Osteoblast (primary cell): ENCODE results near the gene FGF1. TPM values are rescaled to one million over a fixed set of nuclear protein-coding genes. Genes with fewer than 3 reads are reported as not detected.

Source experiments
- DNase-seq: peaks from one replicate; pipeline ENCODE4 v3.0.0; 2011; ENCODE audit warnings: low spot score, mixed read lengths; ENCODE audit not compliant: insufficient read length; ENCODE audit errors: missing footprints
- H2AFZ ChIP-seq: 2 replicates; pipeline ENCODE4 v1.6.0; 2011; ENCODE audit warnings: mild to moderate bottlenecking, low read length
- H3K27ac ChIP-seq: 2 replicates; pipeline ENCODE4 v1.5.1; 2011; ENCODE audit warnings: mild to moderate bottlenecking, low read depth, low read length, moderate library complexity
- H3K27me3 ChIP-seq: 2 replicates; pipeline ENCODE4 v1.6.0; 2012; ENCODE audit warnings: mild to moderate bottlenecking, control low read depth, inconsistent platforms, low read length, moderate library complexity; ENCODE audit not compliant: insufficient read depth
- H3K36me3 ChIP-seq: 2 replicates; pipeline ENCODE4 v1.5.1; 2011; ENCODE audit warnings: mild to moderate bottlenecking, low read length, control low read depth, moderate library complexity; ENCODE audit not compliant: insufficient read depth
- H3K4me1 ChIP-seq: 2 replicates; pipeline ENCODE4 v1.5.1; 2011; ENCODE audit warnings: mild to moderate bottlenecking, low read length, control low read depth, moderate library complexity; ENCODE audit not compliant: insufficient read depth
- H3K4me2 ChIP-seq: 2 replicates; pipeline ENCODE4 v1.6.0; 2011; ENCODE audit warnings: mild to moderate bottlenecking, low read length; ENCODE audit not compliant: insufficient read depth
- H3K4me3 ChIP-seq: fragments of 200-600 bp; sonication (generic); 3 replicates; pipeline ENCODE4 v1.5.1; 2012; ENCODE audit warnings: mild to moderate bottlenecking, low read length, inconsistent platforms; ENCODE audit not compliant: insufficient read depth
- H3K79me2 ChIP-seq: 2 replicates; pipeline ENCODE4 v1.6.0; 2012; ENCODE audit warnings: mild to moderate bottlenecking, low read length, control low read depth, inconsistent platforms; ENCODE audit not compliant: insufficient read depth
- H3K9me3 ChIP-seq: 2 replicates; pipeline ENCODE4 v1.5.1; 2011; ENCODE audit warnings: low read depth, low read length, control low read depth
- H4K20me1 ChIP-seq: 2 replicates; pipeline ENCODE4 v1.6.0; 2012; ENCODE audit warnings: mild to moderate bottlenecking, low read length, control low read depth; ENCODE audit not compliant: insufficient read depth
- total RNA-seq: library from RNA; depleted of rRNA; stranded (reverse); fragments of >200 nt; gene quantifications from 2 replicates; pipeline ENCODE4 v1.2.3, GENCODE V29; 2012
- TF ChIP-seq, protein P1 (sequence below): IDR thresholded peaks from 2 replicates; pipeline ENCODE4 v1.5.1; 2011; ENCODE audit warnings: mild to moderate bottlenecking, low read depth, low read length, moderate library complexity; ENCODE audit errors: extremely low read depth

FGF1 gene
- total RNA-seq, 1 donor: 4.3 TPM

DNA sequence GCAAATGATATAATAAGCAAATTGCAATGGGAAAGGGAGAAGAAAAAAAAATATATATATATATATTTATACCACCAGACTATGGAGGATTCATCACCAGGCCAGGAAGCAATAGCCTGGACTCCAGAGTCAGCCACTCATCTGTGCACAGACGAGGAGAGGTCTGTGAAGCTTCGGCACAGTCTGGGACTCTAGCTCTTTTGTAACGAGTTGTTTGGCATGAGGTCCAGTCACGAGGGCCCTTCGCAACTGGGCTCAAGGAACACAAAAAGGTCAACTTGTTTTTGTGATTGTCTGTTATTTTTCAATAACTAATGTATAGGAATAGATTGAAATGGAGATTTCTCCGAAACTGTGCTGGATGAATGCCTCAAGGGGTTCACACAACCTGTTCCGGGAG, 14.7 kb upstream of the FGF1 start:
- Histone ChIP-seq H3K27ac (no peak overlapping the region), H3K4me2 (no peak overlapping the region)
- no peak for DNase-seq

DNA sequence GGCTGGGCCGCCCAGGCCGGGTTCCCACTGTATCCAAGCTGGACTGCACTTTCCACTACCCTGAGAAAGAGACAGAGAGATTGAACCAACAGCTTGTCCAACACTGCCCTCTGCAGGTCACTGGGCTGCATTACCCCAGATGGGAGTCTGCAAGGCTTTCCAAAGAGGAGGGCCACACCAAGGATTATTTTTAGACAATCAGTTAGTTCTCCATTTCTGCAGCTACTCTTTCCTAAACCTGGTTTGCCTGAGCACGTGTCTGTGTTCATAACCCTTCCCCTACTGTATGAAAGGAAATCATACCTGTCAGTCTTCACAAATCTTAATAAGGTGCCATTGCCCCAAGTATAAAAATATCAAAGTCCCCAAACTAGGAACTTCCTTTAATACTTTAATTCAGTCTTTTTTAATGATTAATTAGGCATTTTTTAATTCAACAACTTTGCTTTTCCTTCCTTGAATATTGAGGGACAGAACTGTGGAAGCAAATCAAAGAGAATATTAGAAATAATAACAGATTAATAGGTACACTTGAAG, 13.4 kb upstream of the FGF1 start:
- peak overlapping the region; percentile 30 for H3K4me2 ChIP-seq
- peak; percentile 87 for DNase-seq
- peak overlapping the region; percentile 76 for H2AFZ ChIP-seq

More for the DNA sequence above, 14.7 kb upstream of the FGF1 start:
- Histone ChIP-seq H3K4me1 (peaks cover 24% of the 10 kb centered on the region), H3K36me3 (no peaks in the 10 kb centered on the region), H3K9me3 (no peaks in the 10 kb centered on the region), H2AFZ (no peak overlapping the region), H3K79me2 (no peaks in the 10 kb centered on the region), H3K27me3 (no peaks in the 10 kb centered on the region), H4K20me1 (no peaks in the 10 kb centered on the region), H3K4me3 (no peak overlapping the region)
- TF ChIP-seq, protein P1, sequence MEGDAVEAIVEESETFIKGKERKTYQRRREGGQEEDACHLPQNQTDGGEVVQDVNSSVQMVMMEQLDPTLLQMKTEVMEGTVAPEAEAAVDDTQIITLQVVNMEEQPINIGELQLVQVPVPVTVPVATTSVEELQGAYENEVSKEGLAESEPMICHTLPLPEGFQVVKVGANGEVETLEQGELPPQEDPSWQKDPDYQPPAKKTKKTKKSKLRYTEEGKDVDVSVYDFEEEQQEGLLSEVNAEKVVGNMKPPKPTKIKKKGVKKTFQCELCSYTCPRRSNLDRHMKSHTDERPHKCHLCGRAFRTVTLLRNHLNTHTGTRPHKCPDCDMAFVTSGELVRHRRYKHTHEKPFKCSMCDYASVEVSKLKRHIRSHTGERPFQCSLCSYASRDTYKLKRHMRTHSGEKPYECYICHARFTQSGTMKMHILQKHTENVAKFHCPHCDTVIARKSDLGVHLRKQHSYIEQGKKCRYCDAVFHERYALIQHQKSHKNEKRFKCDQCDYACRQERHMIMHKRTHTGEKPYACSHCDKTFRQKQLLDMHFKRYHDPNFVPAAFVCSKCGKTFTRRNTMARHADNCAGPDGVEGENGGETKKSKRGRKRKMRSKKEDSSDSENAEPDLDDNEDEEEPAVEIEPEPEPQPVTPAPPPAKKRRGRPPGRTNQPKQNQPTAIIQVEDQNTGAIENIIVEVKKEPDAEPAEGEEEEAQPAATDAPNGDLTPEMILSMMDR: no peak

DNA sequence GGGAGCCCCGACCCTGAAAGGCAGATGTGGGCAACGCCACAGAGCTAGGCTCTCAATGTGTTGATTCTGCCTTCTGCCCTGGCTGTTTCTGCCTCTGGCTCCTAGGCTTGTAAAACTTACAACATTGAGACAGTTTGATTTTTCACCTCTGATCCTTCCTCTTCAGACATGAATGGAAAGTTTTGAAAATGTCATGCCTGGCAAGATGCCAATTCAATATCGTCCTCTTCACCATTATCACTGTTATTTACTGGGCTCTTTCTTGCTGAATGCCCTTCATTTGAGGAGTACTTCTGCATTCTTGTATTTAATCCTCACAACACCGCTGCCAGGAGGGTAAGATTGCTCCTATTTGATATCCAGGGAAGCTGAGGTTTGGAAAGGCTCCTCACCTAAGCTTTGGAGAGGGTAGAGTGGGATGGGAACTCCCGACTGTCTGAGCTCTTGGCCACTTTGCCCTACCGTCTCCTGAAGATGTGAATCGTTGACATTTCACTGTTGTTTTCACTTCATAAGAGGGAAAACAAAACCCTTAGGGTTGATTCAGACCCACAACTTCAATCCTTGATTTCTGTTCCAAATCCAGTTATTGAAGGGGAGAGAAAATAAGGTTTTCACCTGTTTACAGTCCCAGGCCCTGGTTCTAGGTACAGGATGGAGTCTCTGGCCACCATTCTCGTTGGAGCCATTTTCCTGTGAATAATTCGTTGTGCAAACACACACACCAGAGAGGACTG, 12.7 kb upstream of the FGF1 start:
- Histone ChIP-seq H3K4me3 (no peak overlapping the region), H4K20me1 (no peaks in the 10 kb centered on the region), H3K9me3 (no peaks in the 10 kb centered on the region), H3K27ac (peak overlapping the region; percentile 45), H3K27me3 (no peaks in the 10 kb centered on the region), H3K4me2 (peak overlapping the region; percentile 56), H3K36me3 (no peaks in the 10 kb centered on the region), H2AFZ (peak overlapping the region; percentile 76), H3K4me1 (peaks cover 24% of the 10 kb centered on the region), H3K79me2 (no peaks in the 10 kb centered on the region)
- DNase-seq: no peak
- TF ChIP-seq, protein P1: no peak

More for the DNA sequence above, 13.4 kb upstream of the FGF1 start:
- no peaks in the 10 kb centered on the region for H3K36me3 ChIP-seq
- no peaks in the 10 kb centered on the region for H3K79me2 ChIP-seq
- H3K9me3 ChIP-seq: no peaks in the 10 kb centered on the region
- no peak overlapping the region for H3K4me3 ChIP-seq
- no peaks in the 10 kb centered on the region for H4K20me1 ChIP-seq
- peaks cover 24% of the 10 kb centered on the region for H3K4me1 ChIP-seq
- TF ChIP-seq, protein P1: peak; percentile 99
- no peaks in the 10 kb centered on the region for H3K27me3 ChIP-seq
- H3K27ac ChIP-seq: no peak overlapping the region
